H9 (cell line): ENCODE results near the gene HCRT. TPM values are rescaled to one million over a fixed set of nuclear protein-coding genes. Genes with fewer than 3 reads are reported as not detected.

ENCODE experiments used
- DNase-seq: peaks from one replicate; pipeline ENCODE4 v3.0.0-alpha.2; 2017
- H2AFZ ChIP-seq: one replicate; pipeline ENCODE4 v1.6.1; 2013; ENCODE audit warnings: mild to moderate bottlenecking, low read length, control low read depth, moderate library complexity
- H2AK5ac ChIP-seq: 2 replicates; pipeline ENCODE4 v1.6.1; 2013; ENCODE audit warnings: low read length, control low read depth, mixed read lengths; ENCODE audit not compliant: insufficient read length
- H2BK120ac ChIP-seq: one replicate; pipeline ENCODE4 v1.6.1; 2013; ENCODE audit warnings: low read depth, mild to moderate bottlenecking, low read length, control low read depth, inconsistent platforms; ENCODE audit not compliant: poor library complexity, severe bottlenecking
- H2BK12ac ChIP-seq: 2 replicates; pipeline ENCODE4 v1.6.1; 2013; ENCODE audit warnings: low read length, control low read depth, mixed read lengths, low read depth; ENCODE audit not compliant: insufficient read length
- H2BK15ac ChIP-seq: 2 replicates; pipeline ENCODE4 v1.6.1; 2013; ENCODE audit warnings: low read depth, low read length, control low read depth
- H2BK20ac ChIP-seq: one replicate; pipeline ENCODE4 v1.6.1; 2013; ENCODE audit warnings: low read depth, mild to moderate bottlenecking, low read length, control low read depth, inconsistent platforms; ENCODE audit not compliant: poor library complexity, severe bottlenecking
- H2BK5ac ChIP-seq: 2 replicates; pipeline ENCODE4 v1.6.1; 2013; ENCODE audit warnings: low read length, control low read depth, mixed read lengths; ENCODE audit not compliant: insufficient read length
- H3K14ac ChIP-seq: 2 replicates; pipeline ENCODE4 v1.6.1; 2013; ENCODE audit warnings: low read length, control low read depth; ENCODE audit not compliant: insufficient read depth
- H3K18ac ChIP-seq: 2 replicates; pipeline ENCODE4 v1.6.1; 2013; ENCODE audit warnings: low read depth, mild to moderate bottlenecking, mixed read lengths, low read length, control low read depth; ENCODE audit not compliant: insufficient read length
- H3K23ac ChIP-seq: 2 replicates; pipeline ENCODE4 v1.6.1; 2013; ENCODE audit warnings: low read length, control low read depth, mixed read lengths, low read depth; ENCODE audit not compliant: insufficient read length
- H3K23me2 ChIP-seq: 2 replicates; pipeline ENCODE4 v1.6.1; 2013; ENCODE audit warnings: low read depth, mild to moderate bottlenecking, mixed read lengths, low read length, control low read depth; ENCODE audit not compliant: insufficient read length, poor library complexity, severe bottlenecking
- H3K27ac ChIP-seq: 2 replicates; pipeline ENCODE4 v1.5.1; 2013; ENCODE audit warnings: low read length, control low read depth, mixed read lengths, low read depth; ENCODE audit not compliant: insufficient read length
- H3K27me3 ChIP-seq: 2 replicates; pipeline ENCODE4 v1.6.1; 2013; ENCODE audit warnings: low read length, control low read depth, inconsistent platforms; ENCODE audit not compliant: insufficient read depth
- H3K4ac ChIP-seq: 2 replicates; pipeline ENCODE4 v1.6.1; 2013; ENCODE audit warnings: low read depth, mild to moderate bottlenecking, control low read depth, inconsistent platforms, low read length, moderate library complexity
- H3K4me1 ChIP-seq: 2 replicates; pipeline ENCODE4 v1.6.1; 2013; ENCODE audit warnings: low read length, control low read depth, inconsistent platforms; ENCODE audit not compliant: insufficient read depth
- H3K4me2 ChIP-seq: 2 replicates; pipeline ENCODE4 v1.6.1; 2013; ENCODE audit warnings: low read length, control low read depth, mixed read lengths; ENCODE audit not compliant: insufficient read length, insufficient read depth
- H3K56ac ChIP-seq: 2 replicates; pipeline ENCODE4 v1.6.1; 2013; ENCODE audit warnings: low read depth, mild to moderate bottlenecking, mixed read lengths, low read length, control low read depth; ENCODE audit not compliant: insufficient read length
- H3K79me1 ChIP-seq: 2 replicates; pipeline ENCODE4 v1.6.1; 2013; ENCODE audit warnings: low read depth, mild to moderate bottlenecking, moderate library complexity, low read length, control low read depth, inconsistent platforms; ENCODE audit not compliant: insufficient read depth, poor library complexity, severe bottlenecking
- H3K79me2 ChIP-seq: 2 replicates; pipeline ENCODE4 v1.6.1; 2013; ENCODE audit warnings: low read length, control low read depth, inconsistent platforms; ENCODE audit not compliant: insufficient read depth
- H3K9ac ChIP-seq: 2 replicates; pipeline ENCODE4 v1.6.1; 2013; ENCODE audit warnings: low read length, control low read depth, mixed read lengths; ENCODE audit not compliant: insufficient read length; ENCODE audit errors: extremely low read depth
- H3K9me3 ChIP-seq: one replicate; pipeline ENCODE4 v1.6.1; 2013; ENCODE audit warnings: low read depth, low read length, inconsistent platforms; ENCODE audit not compliant: control insufficient read depth
- H3T11ph ChIP-seq: one replicate; pipeline ENCODE4 v1.6.1; 2013; ENCODE audit warnings: mild to moderate bottlenecking, low read length, control low read depth, inconsistent platforms
- H4K20me1 ChIP-seq: one replicate; pipeline ENCODE4 v1.6.1; 2013; ENCODE audit not compliant: control insufficient read depth, insufficient read length, insufficient read depth
- H4K5ac ChIP-seq: 2 replicates; pipeline ENCODE4 v1.6.1; 2013; ENCODE audit warnings: low read depth, mild to moderate bottlenecking, mixed read lengths, low read length, control low read depth; ENCODE audit not compliant: insufficient read length
- H4K8ac ChIP-seq: replicated peaks from 2 replicates; pipeline ENCODE4 v1.6.1; 2013; ENCODE audit warnings: low read length, control low read depth, mixed read lengths, low read depth; ENCODE audit not compliant: insufficient read length
- H4K91ac ChIP-seq: 2 replicates; pipeline ENCODE4 v1.6.1; 2013; ENCODE audit warnings: low read depth, mild to moderate bottlenecking, moderate library complexity, mixed read lengths, low read length, control low read depth; ENCODE audit not compliant: insufficient read length
- H3K27ac Mint-ChIP-seq, 3 experiments: 2 replicates in 2 of 3; 3 replicates in 1 of 3; pipeline ENCODE4 v1.8.0; 2020 to 2021; ENCODE audit warnings: mixed read lengths in 3 of 3, mild to moderate bottlenecking in 1 of 3, moderate library complexity in 1 of 3
- H3K27me3 Mint-ChIP-seq: 2 replicates; pipeline ENCODE4 v1.8.0; 2021; ENCODE audit warnings: low read depth, mild to moderate bottlenecking, moderate library complexity, mixed read lengths
- H3K36me3 Mint-ChIP-seq, 3 experiments: 2 replicates in 2 of 3; 3 replicates in 1 of 3; pipeline ENCODE4 v1.8.0; 2020 to 2021; ENCODE audit warnings: low read depth in 3 of 3, mixed read lengths in 3 of 3; ENCODE audit not compliant: insufficient read depth in 1 of 3
- H3K4me1 Mint-ChIP-seq, 2 experiments: 2 replicates each; pipeline ENCODE4 v1.8.0; 2020; ENCODE audit warnings: mixed read lengths in 2 of 2
- H3K4me3 Mint-ChIP-seq, 2 experiments: 2 replicates in 1 of 2; 3 replicates in 1 of 2; pipeline ENCODE4 v1.8.0; 2020 to 2021; ENCODE audit warnings: mild to moderate bottlenecking in 2 of 2, mixed read lengths in 2 of 2, moderate library complexity in 1 of 2
- H3K9me3 Mint-ChIP-seq, 2 experiments: 2 replicates in 1 of 2; 3 replicates in 1 of 2; pipeline ENCODE4 v1.8.0; 2020; ENCODE audit warnings: mild to moderate bottlenecking in 2 of 2, mixed read lengths in 2 of 2, moderate library complexity in 1 of 2
- WGBS: extraction: QIAGEN DNeasy Blood & Tissue Kit; methylation state at CpG from one replicate; pipeline ENCODE4 v1.1.7; 2013; ENCODE audit warnings: missing lambda C conversion rate, low lambda C conversion rate, mixed read lengths; ENCODE audit not compliant: insufficient read length; ENCODE audit errors: extremely low coverage; 5-methylcytosine and 5-hydroxymethylcytosine counted together
- total RNA-seq: library from RNA; stranded (reverse); gene quantifications from 2 replicates; pipeline ENCODE4 v1.2.1, GENCODE V29; 2021
- TF ChIP-seq, protein P1 (sequence below): fragments of 200-600 bp; sonication (generic); conservative IDR thresholded peaks from 3 replicates; pipeline ENCODE4 v1.8.0; 2021; ENCODE audit warnings: antibody characterized with exemption, mild to moderate bottlenecking

HCRT gene
- total RNA-seq, 1 experiment from 2014 or later = not detected

DNA sequence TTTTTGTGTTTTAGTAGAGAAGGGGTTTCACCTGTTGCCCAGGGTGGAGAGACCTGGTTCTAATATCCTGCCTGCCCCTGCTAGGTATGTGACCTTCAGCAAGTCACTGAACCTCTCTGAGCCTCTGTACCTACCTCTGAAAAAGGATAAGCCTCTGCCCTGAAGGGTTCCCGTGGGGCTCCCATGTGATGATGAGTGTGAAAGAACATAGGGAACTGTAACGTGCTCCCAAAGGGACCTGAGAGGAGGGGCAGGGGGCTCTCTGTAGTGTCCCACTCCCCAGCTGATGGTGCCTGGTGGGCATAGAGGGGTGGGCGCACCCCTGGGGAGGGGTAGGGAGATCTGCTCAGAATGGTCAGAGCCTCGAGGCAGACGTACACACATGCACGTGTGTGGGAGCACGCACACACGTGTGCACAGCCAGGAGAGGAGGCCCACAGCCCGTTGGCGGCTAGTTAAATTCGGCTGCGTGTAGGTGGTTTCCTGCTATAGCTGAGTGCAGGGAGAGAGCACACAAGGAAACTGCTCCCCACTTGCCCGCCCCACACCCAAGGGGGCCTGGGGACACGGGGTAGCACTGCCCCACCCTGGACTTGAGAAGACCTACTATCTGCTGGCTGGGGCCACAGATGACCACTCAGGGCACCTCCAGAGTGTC is 11.0 kb downstream of the HCRT start:
- no peak overlapping the region for H2BK15ac ChIP-seq
- H3K9ac ChIP-seq = no peak overlapping the region
- no peak overlapping the region for H3K4me3 Mint-ChIP-seq
- no peak overlapping the region for H3K27ac ChIP-seq
- H3K18ac ChIP-seq = no peak overlapping the region
- no peaks in the 10 kb centered on the region for H3K23me2 ChIP-seq
- H2BK12ac ChIP-seq = no peak overlapping the region
- H3K27me3 Mint-ChIP-seq = peaks cover 21% of the 10 kb centered on the region
- H3K9me3 Mint-ChIP-seq = no peaks in the 10 kb centered on the region
- no peaks in the 10 kb centered on the region for H3K27me3 ChIP-seq
- no peaks in the 10 kb centered on the region; a peak in 1 of 7 replicates for H3K36me3 Mint-ChIP-seq
- H3K14ac ChIP-seq = no peak overlapping the region; the same call in 1 of the 2 replicates
- H3K79me2 ChIP-seq = no peaks in the 10 kb centered on the region
- no peak overlapping the region for H2BK120ac ChIP-seq
- H3K79me1 ChIP-seq = no peaks in the 10 kb centered on the region
- H4K5ac ChIP-seq = no peak overlapping the region
- WGBS = no CpG with 5 or more reads among the region's 14 CpGs
- H3K23ac ChIP-seq = no peak overlapping the region
- H2BK20ac ChIP-seq = no peak overlapping the region
- no peaks in the 10 kb centered on the region for H3K4me1 ChIP-seq
- H3K9me3 ChIP-seq = no peaks in the 10 kb centered on the region
- no peak overlapping the region for H3K4ac ChIP-seq
- no peak overlapping the region for H2AFZ ChIP-seq
- H3K27ac Mint-ChIP-seq = no peak overlapping the region
- H2AK5ac ChIP-seq = no peak overlapping the region
- H3T11ph ChIP-seq = no peak overlapping the region
- no peak for DNase-seq
- no peak overlapping the region for H3K56ac ChIP-seq
- TF ChIP-seq, protein P1, sequence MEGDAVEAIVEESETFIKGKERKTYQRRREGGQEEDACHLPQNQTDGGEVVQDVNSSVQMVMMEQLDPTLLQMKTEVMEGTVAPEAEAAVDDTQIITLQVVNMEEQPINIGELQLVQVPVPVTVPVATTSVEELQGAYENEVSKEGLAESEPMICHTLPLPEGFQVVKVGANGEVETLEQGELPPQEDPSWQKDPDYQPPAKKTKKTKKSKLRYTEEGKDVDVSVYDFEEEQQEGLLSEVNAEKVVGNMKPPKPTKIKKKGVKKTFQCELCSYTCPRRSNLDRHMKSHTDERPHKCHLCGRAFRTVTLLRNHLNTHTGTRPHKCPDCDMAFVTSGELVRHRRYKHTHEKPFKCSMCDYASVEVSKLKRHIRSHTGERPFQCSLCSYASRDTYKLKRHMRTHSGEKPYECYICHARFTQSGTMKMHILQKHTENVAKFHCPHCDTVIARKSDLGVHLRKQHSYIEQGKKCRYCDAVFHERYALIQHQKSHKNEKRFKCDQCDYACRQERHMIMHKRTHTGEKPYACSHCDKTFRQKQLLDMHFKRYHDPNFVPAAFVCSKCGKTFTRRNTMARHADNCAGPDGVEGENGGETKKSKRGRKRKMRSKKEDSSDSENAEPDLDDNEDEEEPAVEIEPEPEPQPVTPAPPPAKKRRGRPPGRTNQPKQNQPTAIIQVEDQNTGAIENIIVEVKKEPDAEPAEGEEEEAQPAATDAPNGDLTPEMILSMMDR = no peak
- H3K4me2 ChIP-seq = no peak overlapping the region
- no peak overlapping the region for H4K8ac ChIP-seq
- no peak overlapping the region for H4K91ac ChIP-seq
- no peak overlapping the region for H2BK5ac ChIP-seq
- peaks cover 3% of the 10 kb centered on the region for H4K20me1 ChIP-seq
- H3K4me1 Mint-ChIP-seq = peaks cover 2 to 5% of the 10 kb centered on the region in 2 experiments; a peak in 3 of 4 replicates
